Natural killer cell (primary cell): Measurements from ENCODE around the gene CAMTA1. TPM values are rescaled to one million over a fixed set of nuclear protein-coding genes. Genes with fewer than 3 reads are reported as not detected.
"Not testable (repeated sequence)": the region's sequence is repeated elsewhere in the genome, so short reads cannot be mapped to it uniquely, and the experiment has no call there.

Source experiments
- ATAC-seq, 3 donors: fragments of 150-1000 bp in 2 of 3; fragments of 200-7000 bp in 1 of 3; cut with Tn5 transposase; 1 replicate in 1 of 3; 2 replicates in 2 of 3; pipeline ENCODE4 v1.10.0; 2021; ENCODE audit warnings: mild to moderate bottlenecking in 2 of 3, moderate library complexity in 2 of 3
- DNase-seq, 2 donors: peaks; one replicate each; pipeline versions ENCODE4 v3.0.0 to v3.0.0-alpha.2; 2013 to 2021; ENCODE audit warnings: mixed read lengths in 1 of 2
- H3K27ac ChIP-seq: one replicate; pipeline ENCODE4 v1.5.1; 2013; ENCODE audit warnings: mild to moderate bottlenecking, low read length
- H3K27me3 ChIP-seq: one replicate; pipeline ENCODE4 v1.6.1; 2013; ENCODE audit warnings: low read length; ENCODE audit not compliant: control insufficient read depth, insufficient read depth
- H3K36me3 ChIP-seq: one replicate; pipeline ENCODE4 v1.6.1; 2013; ENCODE audit warnings: low read length; ENCODE audit not compliant: control insufficient read depth, insufficient read depth
- H3K4me1 ChIP-seq: one replicate; pipeline ENCODE4 v1.6.1; 2013; ENCODE audit warnings: low read length; ENCODE audit not compliant: control insufficient read depth, insufficient read depth
- H3K4me3 ChIP-seq: one replicate; pipeline ENCODE4 v1.5.1; 2013; ENCODE audit warnings: low read length
- H3K9me3 ChIP-seq: one replicate; pipeline ENCODE4 v1.6.1; 2013; ENCODE audit warnings: low read length; ENCODE audit not compliant: control insufficient read depth, insufficient read depth
- H3K27ac Mint-ChIP-seq, 2 donors: one replicate each; pipeline ENCODE4 v1.8.0; 2022; ENCODE audit warnings: mild to moderate bottlenecking in 2 of 2, mixed read lengths in 2 of 2, moderate library complexity in 1 of 2
- H3K27me3 Mint-ChIP-seq, 2 donors: one replicate each; pipeline ENCODE4 v1.8.0; 2022; ENCODE audit warnings: low read depth in 2 of 2, mixed read lengths in 2 of 2
- H3K36me3 Mint-ChIP-seq: one replicate; pipeline ENCODE4 v1.8.0; 2022; ENCODE audit warnings: mixed read lengths
- H3K4me1 Mint-ChIP-seq, 2 donors: one replicate each; pipeline ENCODE4 v1.8.0; 2022; ENCODE audit warnings: mixed read lengths in 2 of 2
- H3K4me3 Mint-ChIP-seq: one replicate; pipeline ENCODE4 v1.8.0; 2022; ENCODE audit warnings: mild to moderate bottlenecking, moderate library complexity, mixed read lengths
- H3K9me3 Mint-ChIP-seq, 2 donors: one replicate each; pipeline ENCODE4 v1.8.0; 2022; ENCODE audit warnings: mixed read lengths in 2 of 2
- WGBS: methylation state at CpG from one replicate; pipeline ENCODE4 v1.1.7; 2013; ENCODE audit warnings: missing lambda C conversion rate; ENCODE audit not compliant: insufficient coverage; 5-methylcytosine and 5-hydroxymethylcytosine counted together
- intact Hi-C: fragments of 100-400 bp; cut with micrococcal nuclease; formaldehyde crosslinking; loops from one replicate; pipeline ENCODE4 v1.14.2; 2022
- total RNA-seq, 4 donors: library from RNA; stranded (reverse); fragments of 120-200 nt in 1 of 4; gene quantifications; one replicate each; pipeline versions ENCODE4 v1.2.3 to v1.2.4, GENCODE V29; 2013 to 2022
- TF ChIP-seq, protein P1 (sequence below): fragments of 200-600 bp; IDR thresholded peaks from one replicate; pipeline ENCODE4 v1.8.0; 2022; ENCODE audit warnings: antibody characterized with exemption

CAMTA1 gene
- total RNA-seq, 3 donors from 2014 or later (not counting 1 experiment from before 2014, with no cell fraction given) = 40.6 to 53.3 (median 44.9) TPM

DNA sequence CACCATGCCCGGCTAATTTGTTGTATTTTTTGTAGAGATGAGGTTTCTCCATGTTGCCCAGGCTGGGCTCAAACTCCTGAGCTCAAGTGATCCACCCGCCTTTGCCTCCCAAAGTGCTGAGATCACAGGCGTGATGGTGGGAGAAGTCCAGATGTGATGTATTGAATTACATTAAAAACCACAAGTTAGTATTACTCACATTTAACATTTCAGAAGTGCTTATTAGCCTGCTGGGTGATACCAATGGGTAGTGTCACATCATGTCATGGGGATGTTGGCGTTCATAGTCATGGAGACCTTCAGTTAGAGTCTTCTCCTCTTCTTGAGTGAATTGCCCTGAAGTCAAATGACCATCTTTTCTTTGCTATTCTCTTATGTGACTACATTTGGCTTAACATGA, 922.3 kb downstream of the CAMTA1 start:
- Histone ChIP-seq H3K4me1 (peaks cover 15% of the 10 kb centered on the region), H3K9me3 (no peaks in the 10 kb centered on the region), H3K27ac (no peak overlapping the region), H3K4me3 (no peak overlapping the region), H3K27me3 (peaks cover 24% of the 10 kb centered on the region), H3K36me3 (no peaks in the 10 kb centered on the region)
- H3K27ac Mint-ChIP-seq = no peak overlapping the region
- peaks cover 29 to 63% of the 10 kb centered on the region in 2 donors for H3K27me3 Mint-ChIP-seq
- no peaks in the 10 kb centered on the region for H3K36me3 Mint-ChIP-seq
- intact Hi-C loops = no loop called here
- H3K9me3 Mint-ChIP-seq = no peaks in the 10 kb centered on the region
- H3K4me3 Mint-ChIP-seq = no peak overlapping the region
- DNase-seq (no peak), ATAC-seq (no peak)
- WGBS = 87% methylated on average over 3 of the region's 4 CpGs
- H3K4me1 Mint-ChIP-seq = peaks cover 6 to 9% of the 10 kb centered on the region in 2 donors
- TF ChIP-seq, protein P1, sequence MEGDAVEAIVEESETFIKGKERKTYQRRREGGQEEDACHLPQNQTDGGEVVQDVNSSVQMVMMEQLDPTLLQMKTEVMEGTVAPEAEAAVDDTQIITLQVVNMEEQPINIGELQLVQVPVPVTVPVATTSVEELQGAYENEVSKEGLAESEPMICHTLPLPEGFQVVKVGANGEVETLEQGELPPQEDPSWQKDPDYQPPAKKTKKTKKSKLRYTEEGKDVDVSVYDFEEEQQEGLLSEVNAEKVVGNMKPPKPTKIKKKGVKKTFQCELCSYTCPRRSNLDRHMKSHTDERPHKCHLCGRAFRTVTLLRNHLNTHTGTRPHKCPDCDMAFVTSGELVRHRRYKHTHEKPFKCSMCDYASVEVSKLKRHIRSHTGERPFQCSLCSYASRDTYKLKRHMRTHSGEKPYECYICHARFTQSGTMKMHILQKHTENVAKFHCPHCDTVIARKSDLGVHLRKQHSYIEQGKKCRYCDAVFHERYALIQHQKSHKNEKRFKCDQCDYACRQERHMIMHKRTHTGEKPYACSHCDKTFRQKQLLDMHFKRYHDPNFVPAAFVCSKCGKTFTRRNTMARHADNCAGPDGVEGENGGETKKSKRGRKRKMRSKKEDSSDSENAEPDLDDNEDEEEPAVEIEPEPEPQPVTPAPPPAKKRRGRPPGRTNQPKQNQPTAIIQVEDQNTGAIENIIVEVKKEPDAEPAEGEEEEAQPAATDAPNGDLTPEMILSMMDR = no peak

DNA sequence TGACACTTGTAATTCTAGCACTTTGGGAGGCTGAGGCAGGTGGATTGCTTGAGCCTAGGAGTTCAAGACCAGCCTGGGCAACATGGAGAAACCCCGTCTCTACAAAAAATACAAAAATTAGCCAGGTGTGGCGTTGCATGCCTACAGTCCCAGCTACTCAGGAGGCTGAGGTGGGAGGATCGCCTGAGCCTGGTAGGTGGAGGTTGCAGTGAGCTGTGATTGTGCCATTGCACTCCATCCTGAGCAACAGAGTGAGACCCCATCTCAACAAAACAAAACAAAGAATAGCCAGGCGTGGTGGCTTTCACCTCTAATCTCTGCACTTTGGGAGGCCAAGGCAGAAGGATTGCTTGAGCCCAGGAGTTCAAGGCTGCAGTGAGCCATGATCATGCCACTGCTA, 922.8 kb downstream of the CAMTA1 start:
- H3K36me3 ChIP-seq, DNase-seq, H3K27ac ChIP-seq, H3K4me3 ChIP-seq, intact Hi-C loops, H3K4me1 Mint-ChIP-seq, H3K36me3 Mint-ChIP-seq, H3K9me3 ChIP-seq, H3K9me3 Mint-ChIP-seq, ATAC-seq, H3K27ac Mint-ChIP-seq, H3K4me3 Mint-ChIP-seq: not testable (repeated sequence)
- H3K27me3 Mint-ChIP-seq = peaks cover 25 to 63% of the 10 kb centered on the region in 2 donors
- WGBS = 87% methylated on average over 4 of the region's 4 CpGs
- Histone ChIP-seq H3K27me3 (peaks cover 22% of the 10 kb centered on the region), H3K4me1 (peaks cover 15% of the 10 kb centered on the region)

DNA sequence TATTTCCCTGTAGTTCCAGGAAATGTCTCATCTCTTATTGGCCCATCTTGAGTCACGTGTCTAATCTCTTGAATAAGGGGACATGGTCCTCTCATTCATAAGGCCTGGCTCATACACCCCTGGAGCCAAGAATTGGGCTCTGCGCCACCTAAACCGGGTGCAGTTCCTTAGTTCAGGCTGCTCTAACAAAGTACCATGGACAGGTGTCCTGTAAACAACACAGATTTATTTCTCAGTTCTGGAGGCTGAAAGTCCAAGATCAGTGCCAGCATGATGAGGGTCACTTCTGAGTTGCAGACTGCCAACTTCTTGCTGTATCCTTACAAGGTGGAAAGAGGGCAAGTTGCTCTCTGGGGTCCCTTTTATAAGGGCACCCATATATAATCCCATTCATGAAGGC, 925.6 kb downstream of the CAMTA1 start:
- Mint-ChIP-seq H3K4me3 (no peak overlapping the region), H3K4me1 (peaks cover 0 to 2% of the 10 kb centered on the region in 2 donors), H3K27ac (no peak overlapping the region), H3K9me3 (no peaks in the 10 kb centered on the region), H3K36me3 (no peaks in the 10 kb centered on the region), H3K27me3 (peaks cover 26 to 63% of the 10 kb centered on the region in 2 donors)
- TF ChIP-seq, protein P1 = no peak
- Histone ChIP-seq H3K4me1 (peaks cover under 1% of the 10 kb centered on the region), H3K36me3 (no peaks in the 10 kb centered on the region), H3K4me3 (no peak overlapping the region), H3K27ac (no peak overlapping the region), H3K9me3 (no peaks in the 10 kb centered on the region), H3K27me3 (peaks cover 15% of the 10 kb centered on the region)
- DNase-seq (no peak), ATAC-seq (no peak)
- 92% methylated on average over 3 of the region's 3 CpGs for WGBS
- intact Hi-C loops = no loop called here

DNA sequence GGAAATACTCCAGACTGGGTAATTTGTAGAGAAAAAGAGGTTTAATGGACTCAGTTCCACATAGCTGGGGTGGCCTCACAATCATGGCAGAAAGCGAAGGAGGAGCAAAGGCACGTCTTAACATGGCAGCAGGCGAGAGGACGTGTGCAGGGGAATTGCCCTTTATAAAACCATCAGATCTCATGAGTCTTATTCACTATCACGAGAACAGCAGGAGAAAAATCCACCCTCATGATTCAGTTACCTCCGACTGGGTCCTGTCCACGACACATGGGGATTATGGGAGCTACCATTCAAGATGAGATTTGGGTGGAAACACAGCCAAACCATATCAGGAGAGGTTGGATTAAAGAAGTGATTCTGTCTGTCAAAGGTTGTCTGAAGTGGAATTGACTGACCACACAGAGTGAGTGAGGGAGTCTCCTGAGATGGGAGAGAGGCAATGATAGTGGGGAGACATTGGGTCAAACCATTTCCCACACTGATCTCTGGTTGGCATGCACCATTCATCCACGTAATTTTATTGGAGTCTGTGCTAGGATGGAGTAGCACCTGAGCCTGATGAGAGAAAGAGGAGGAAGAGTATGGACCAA, 927.6 kb downstream of the CAMTA1 start:
- Mint-ChIP-seq H3K27ac (no peak overlapping the region), H3K9me3 (no peaks in the 10 kb centered on the region), H3K27me3 (peaks cover 16 to 43% of the 10 kb centered on the region in 2 donors), H3K4me3 (no peak overlapping the region), H3K4me1 (no peaks in the 10 kb centered on the region), H3K36me3 (no peaks in the 10 kb centered on the region)
- no peaks in the 10 kb centered on the region for H3K9me3 ChIP-seq
- intact Hi-C loops = no loop called here
- no peaks in the 10 kb centered on the region for H3K36me3 ChIP-seq
- ATAC-seq (no peak), DNase-seq (no peak)
- no peaks in the 10 kb centered on the region for H3K4me1 ChIP-seq
- H3K27me3 ChIP-seq = peaks cover 3% of the 10 kb centered on the region
- H3K27ac ChIP-seq = no peak overlapping the region
- TF ChIP-seq, protein P1 = no peak
- 81% methylated on average over 8 of the region's 8 CpGs for WGBS
- no peak overlapping the region for H3K4me3 ChIP-seq
